SK-N-SH (cell line): ENCODE data around the gene DHCR24. TPM values are rescaled to one million over a fixed set of nuclear protein-coding genes. Genes with fewer than 3 reads are reported as not detected.

Experiments
- CTCF ChIA-PET: fragments of 300-600, 350-600 bp; formaldehyde crosslinking; extraction: SDS; loops from one replicate; lab custom pipeline; 2021; lab: Yijun Ruan, JAX
- POLR2A ChIA-PET: fragments of 350-600 bp; sonication (Branson Sonifier 250); formaldehyde crosslinking; extraction: SDS; loops from one replicate; lab custom pipeline; 2020; ENCODE audit warnings: antibody characterized with exemption, inconsistent platforms; lab: Yijun Ruan, JAX
- DNase-seq: peaks from one replicate; pipeline ENCODE4 v3.0.0; 2012
- H2AFZ ChIP-seq: fragments of 200-600 bp; sonication (generic); 2 replicates; pipeline ENCODE4 v1.8.1; 2016; ENCODE audit warnings: antibody characterized with exemption, mild to moderate bottlenecking, low read depth
- H3F3A ChIP-seq: fragments of 200-600 bp; sonication (generic); replicated peaks from 2 replicates; pipeline ENCODE3; 2016; ENCODE audit warnings: antibody characterized with exemption, mild to moderate bottlenecking; ENCODE audit not compliant: insufficient read depth
- H3K27ac ChIP-seq, 2 experiments: fragments of 200-500 bp in 1 of 2; fragments of 200-600 bp in 1 of 2; sonication (Bioruptor generic) in 1 of 2; sonication (generic), shearing (Covaris generic) in 1 of 2; 2 replicates each; pipeline versions ENCODE4 v1.5.1 to v1.6.1; 2014 to 2016; ENCODE audit warnings: low read depth in 2 of 2, inconsistent platforms in 1 of 2, low read length in 1 of 2, mild to moderate bottlenecking in 1 of 2, mixed read lengths in 1 of 2
- H3K27me3 ChIP-seq: fragments of 200-600 bp; sonication (generic), shearing (Covaris generic); 2 replicates; pipeline ENCODE4 v1.6.1; 2016; ENCODE audit warnings: mixed run types; ENCODE audit not compliant: insufficient read depth
- H3K36me3 ChIP-seq, 2 experiments: fragments of 200-500 bp in 1 of 2; fragments of 200-600 bp in 1 of 2; sonication (Bioruptor generic) in 1 of 2; sonication (generic) in 1 of 2; replicated peaks in 1 of 2; 2 replicates each; pipeline versions ENCODE3 to v1.5.1; 2014 to 2016; ENCODE audit warnings: low read length in 1 of 2, mild to moderate bottlenecking in 1 of 2; ENCODE audit not compliant: insufficient read depth in 2 of 2, control insufficient read depth in 1 of 2
- H3K4me1 ChIP-seq, 2 experiments: fragments of 200-500 bp in 1 of 2; fragments of 200-600 bp in 1 of 2; sonication (Bioruptor generic) in 1 of 2; sonication (generic), shearing (Covaris generic) in 1 of 2; 2 replicates each; pipeline versions ENCODE4 v1.5.1 to v1.6.1; 2014 to 2016; ENCODE audit warnings: low read depth in 1 of 2, low read length in 1 of 2, mixed run types in 1 of 2; ENCODE audit not compliant: insufficient read depth in 2 of 2, control insufficient read depth in 1 of 2
- H3K4me2 ChIP-seq: fragments of 200-600 bp; sonication (generic), shearing (Covaris generic); 2 replicates; pipeline ENCODE4 v1.6.1; 2017; ENCODE audit warnings: mixed run types
- H3K4me3 ChIP-seq, 2 experiments: fragments of 200-500 bp in 1 of 2; fragments of 200-600 bp in 1 of 2; sonication (Bioruptor generic) in 1 of 2; sonication (generic), shearing (Covaris generic) in 1 of 2; 2 replicates each; pipeline versions ENCODE4 v1.5.1 to v1.8.1; 2014 to 2016; ENCODE audit warnings: low read depth in 2 of 2, inconsistent platforms in 1 of 2, low read length in 1 of 2, mild to moderate bottlenecking in 1 of 2, mixed read lengths in 1 of 2, moderate library complexity in 1 of 2
- H3K79me2 ChIP-seq: fragments of 200-600 bp; sonication (generic); 2 replicates; pipeline ENCODE4 v1.8.1; 2017; ENCODE audit warnings: mild to moderate bottlenecking; ENCODE audit not compliant: insufficient read depth
- H3K9ac ChIP-seq: fragments of 200-600 bp; sonication (generic); 2 replicates; pipeline ENCODE4 v1.6.1; 2017; ENCODE audit warnings: mixed run types
- H3K9me2 ChIP-seq: fragments of 200-600 bp; sonication (generic); 2 replicates; pipeline ENCODE4 v1.6.1; 2017; ENCODE audit warnings: mixed run types
- H3K9me3 ChIP-seq: fragments of 200-600 bp; sonication (generic); 2 replicates; pipeline ENCODE4 v1.6.1; 2017; ENCODE audit warnings: mixed run types, mild to moderate bottlenecking, moderate library complexity
- H4K20me1 ChIP-seq: fragments of 200-600 bp; sonication (generic); 2 replicates; pipeline ENCODE4 v1.6.1; 2017; ENCODE audit warnings: mild to moderate bottlenecking, mixed run types; ENCODE audit not compliant: insufficient read depth
- CHD2 ChIP-seq: fragments of 150-350 bp; IDR thresholded peaks from 2 replicates; pipeline ENCODE4 v1.6.1; 2018; ENCODE audit warnings: low read length; ENCODE audit not compliant: partially characterized antibody
- ELF1 ChIP-seq: IDR thresholded peaks from 2 replicates; pipeline ENCODE4 v1.4.0; 2012
- FOSL2 ChIP-seq: IDR thresholded peaks from 2 replicates; pipeline ENCODE4 v1.4.0; 2012; ENCODE audit warnings: low read depth, mild to moderate bottlenecking, moderate library complexity, borderline replicate concordance
- FOXJ3 ChIP-seq: sonication (generic); formaldehyde crosslinking; IDR thresholded peaks from 2 replicates; pipeline ENCODE4 v1.5.1; 2020; ENCODE audit warnings: mild to moderate bottlenecking, missing genetic modification reagents
- POLR2AphosphoS5 ChIP-seq: IDR thresholded peaks from 2 replicates; pipeline ENCODE4 v1.6.1; 2012; ENCODE audit warnings: low read depth, low read length
- RAD21 ChIP-seq: IDR thresholded peaks from 2 replicates; pipeline ENCODE4 v1.6.1; 2012; ENCODE audit warnings: mild to moderate bottlenecking, low read length
- RCOR1 ChIP-seq: fragments of 150-350 bp; IDR thresholded peaks from 2 replicates; pipeline ENCODE4 v1.6.1; 2017; ENCODE audit warnings: antibody characterized with exemption, low read length
- TCF12 ChIP-seq: IDR thresholded peaks from 2 replicates; pipeline ENCODE4 v1.4.0; 2012
- YY1 ChIP-seq: IDR thresholded peaks from 2 replicates; pipeline ENCODE4 v1.4.0; 2012; ENCODE audit warnings: low read depth, mild to moderate bottlenecking
- WGBS: methylation state at CpG from one replicate; pipeline ENCODE4 v1.1.6; 2017; ENCODE audit warnings: low lambda C conversion rate; 5-methylcytosine and 5-hydroxymethylcytosine counted together
- polyA plus RNA-seq, 3 experiments: library from polyadenylated mRNA; depleted of rRNA; stranded (reverse); fragments of >200 nt; gene quantifications; 2 replicates each; pipeline ENCODE4 v1.2.3, GENCODE V29; 2012
- TF ChIP-seq, protein P1 (sequence below): IDR thresholded peaks from 2 replicates; pipeline ENCODE4 v1.4.0; 2012; ENCODE audit warnings: low read depth, borderline replicate concordance
- TF ChIP-seq, protein P2 (sequence below): fragments of 150-350 bp; IDR thresholded peaks from 2 replicates; pipeline ENCODE4 v1.6.1; 2017; ENCODE audit warnings: antibody characterized with exemption, low read length, low read depth, borderline replicate concordance

DHCR24 gene
- polyA plus RNA-seq, 1 of the 3 experiments (the other 2 are of a cell fraction), result 4.3 TPM

DNA sequence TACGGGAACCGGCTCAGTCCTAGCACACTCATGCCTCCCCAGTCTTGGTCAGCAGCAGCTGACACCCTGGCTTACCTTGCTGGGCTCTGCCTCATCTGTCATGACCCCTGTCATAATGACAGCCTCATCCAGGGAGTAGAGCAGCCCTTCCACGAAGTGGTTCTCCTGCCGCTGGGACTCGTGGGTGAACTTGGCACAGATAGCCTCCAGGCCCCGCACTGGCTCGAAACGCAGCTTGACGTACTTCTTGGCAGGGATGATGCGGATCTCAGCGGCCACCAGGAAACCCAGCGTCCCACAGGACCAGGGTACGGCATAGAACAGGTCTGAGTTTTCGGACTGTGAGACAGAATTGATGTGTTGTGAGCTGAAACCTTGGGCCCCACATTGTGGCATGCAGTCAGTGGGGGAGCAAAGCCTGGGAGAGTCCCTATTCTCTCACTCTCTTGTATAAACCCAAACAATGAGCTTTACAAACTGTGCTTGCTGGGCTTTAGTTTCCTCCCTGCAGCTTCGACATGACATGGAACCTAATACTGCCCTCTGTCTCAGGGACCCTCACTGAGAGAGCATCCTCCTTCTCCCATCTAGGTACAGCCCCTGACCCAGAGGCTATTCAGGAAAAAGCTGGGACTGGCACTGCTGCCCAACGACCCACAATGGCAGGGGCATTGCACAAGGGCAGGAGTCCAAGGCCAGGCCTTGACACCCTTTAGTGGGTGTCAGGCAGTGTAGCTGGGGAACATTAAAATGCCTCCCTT lies 15.5 kb downstream of the DHCR24 start:
- peaks cover 3 to 5% of the 10 kb centered on the region in 2 experiments for H3K36me3 ChIP-seq
- H4K20me1 ChIP-seq, result no peaks in the 10 kb centered on the region
- H3F3A ChIP-seq, result no peaks in the 10 kb centered on the region
- H3K27me3 ChIP-seq, result no peaks in the 10 kb centered on the region
- TF ChIP-seq, protein P1, sequence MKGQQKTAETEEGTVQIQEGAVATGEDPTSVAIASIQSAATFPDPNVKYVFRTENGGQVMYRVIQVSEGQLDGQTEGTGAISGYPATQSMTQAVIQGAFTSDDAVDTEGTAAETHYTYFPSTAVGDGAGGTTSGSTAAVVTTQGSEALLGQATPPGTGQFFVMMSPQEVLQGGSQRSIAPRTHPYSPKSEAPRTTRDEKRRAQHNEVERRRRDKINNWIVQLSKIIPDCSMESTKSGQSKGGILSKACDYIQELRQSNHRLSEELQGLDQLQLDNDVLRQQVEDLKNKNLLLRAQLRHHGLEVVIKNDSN, result no peak
- TF ChIP-seq RAD21, result no peak
- H3K4me1 ChIP-seq, result 0 out of 4 replicates have a peak, but pooled peaks cover 0 to 7% of the 10 kb centered on the region in 2 experiments
- H3K9ac ChIP-seq, result no peak overlapping the region
- H3K79me2 ChIP-seq, result no peaks in the 10 kb centered on the region
- H3K4me3 ChIP-seq, result no peak overlapping the region
- H3K4me2 ChIP-seq, result no peak overlapping the region
- H3K9me2 ChIP-seq, result no peaks in the 10 kb centered on the region
- WGBS, result 83% methylated on average over 10 of the region's 16 CpGs
- H2AFZ ChIP-seq, result no peak overlapping the region
- ChIA-PET CTCF (interaction anchor here (1.1 kb wide), 1 partner anchor 12 kb away, joined by 3 read pairs; no protein-coding TSS in a partner anchor), POLR2A (no interaction called here)
- H3K9me3 ChIP-seq, result no peaks in the 10 kb centered on the region
- no peak overlapping the region for H3K27ac ChIP-seq
- DNase-seq, result no peak

- no peak overlapping the region for H3K4me2 ChIP-seq
- no peak overlapping the region for H3K9ac ChIP-seq
- no peaks in the 10 kb centered on the region for H4K20me1 ChIP-seq
- ChIA-PET CTCF (no interaction called here), POLR2A (no interaction called here)
- no peak overlapping the region for H2AFZ ChIP-seq
- no peak overlapping the region for H3K4me3 ChIP-seq
- no peak overlapping the region for H3K27ac ChIP-seq
- H3K27me3 ChIP-seq, result no peaks in the 10 kb centered on the region
- TF ChIP-seq YY1 (no peak), RCOR1 (no peak)
- TF ChIP-seq, protein P2, sequence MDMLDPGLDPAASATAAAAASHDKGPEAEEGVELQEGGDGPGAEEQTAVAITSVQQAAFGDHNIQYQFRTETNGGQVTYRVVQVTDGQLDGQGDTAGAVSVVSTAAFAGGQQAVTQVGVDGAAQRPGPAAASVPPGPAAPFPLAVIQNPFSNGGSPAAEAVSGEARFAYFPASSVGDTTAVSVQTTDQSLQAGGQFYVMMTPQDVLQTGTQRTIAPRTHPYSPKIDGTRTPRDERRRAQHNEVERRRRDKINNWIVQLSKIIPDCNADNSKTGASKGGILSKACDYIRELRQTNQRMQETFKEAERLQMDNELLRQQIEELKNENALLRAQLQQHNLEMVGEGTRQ, result no peak
- no peaks in the 10 kb centered on the region for H3K79me2 ChIP-seq
- H3F3A ChIP-seq, result no peaks in the 10 kb centered on the region
- H3K36me3 ChIP-seq, result peaks cover 3 to 5% of the 10 kb centered on the region in 2 experiments
- no peaks in the 10 kb centered on the region for H3K9me3 ChIP-seq
- WGBS, result 85% methylated on average over 2 of the region's 2 CpGs
- 0 out of 4 replicates have a peak, but pooled peaks cover 0 to 7% of the 10 kb centered on the region in 2 experiments for H3K4me1 ChIP-seq
- no peaks in the 10 kb centered on the region for H3K9me2 ChIP-seq
- no peak for DNase-seq
These were observed 16.1 kb downstream of the DHCR24 start for GRCh38 chr1:54870869-54871268.

GRCh38 chr1:54869173-54869851 lies 17.7 kb downstream of the DHCR24 start:
- Histone ChIP-seq H3K79me2 (no peaks in the 10 kb centered on the region), H3K4me2 (no peak overlapping the region), H3F3A (no peaks in the 10 kb centered on the region), H2AFZ (no peak overlapping the region), H3K9me2 (no peaks in the 10 kb centered on the region), H3K27ac (no peak overlapping the region), H3K36me3 (peaks cover 0 to 5% of the 10 kb centered on the region in 2 experiments), H3K4me3 (no peak overlapping the region), H3K27me3 (no peaks in the 10 kb centered on the region), H3K4me1 (0 out of 4 replicates have a peak, but pooled peaks cover 0 to 5% of the 10 kb centered on the region in 2 experiments), H4K20me1 (no peaks in the 10 kb centered on the region), H3K9ac (no peak overlapping the region), H3K9me3 (no peaks in the 10 kb centered on the region)
- ChIA-PET CTCF (interaction anchor here (0.7 kb wide), 1 partner anchor 81 kb away, joined by 3 read pairs; no protein-coding TSS in a partner anchor), POLR2A (interaction anchor here (0.6 kb wide), 1 partner anchor 36 kb away, joined by 3 read pairs; no protein-coding TSS in a partner anchor)
- TF ChIP-seq, protein P1, result no peak
- TF ChIP-seq FOXJ3 (CRISPR knock-in tag), result no peak
- TF ChIP-seq TCF12, result no peak
- TF ChIP-seq ELF1, result no peak
- TF ChIP-seq POLR2AphosphoS5, result no peak
- TF ChIP-seq CHD2, result no peak
- no peak for TF ChIP-seq FOSL2
- DNase-seq, result no peak
- 81% methylated on average over 6 of the region's 6 CpGs for WGBS
